Stomach smooth muscle (tissue), 2 donors: ENCODE data around the gene ZNF584.
"Not testable (repeated sequence)": the region's sequence is repeated elsewhere in the genome, so short reads cannot be mapped to it uniquely, and the experiment has no call there.

Source experiments
- H3K27ac ChIP-seq: one replicate; pipeline ENCODE4 v1.7.0; 2013; ENCODE audit warnings: mild to moderate bottlenecking, low read length, inconsistent platforms
- H3K27me3 ChIP-seq, 2 donors: one replicate each; pipeline ENCODE4 v1.7.0; 2013; ENCODE audit warnings: low read length in 2 of 2; ENCODE audit not compliant: insufficient read depth in 2 of 2, control insufficient read depth in 1 of 2
- H3K36me3 ChIP-seq, 2 donors: one replicate each; pipeline ENCODE4 v1.7.0; 2013; ENCODE audit warnings: low read length in 2 of 2; ENCODE audit not compliant: control insufficient read depth in 2 of 2, insufficient read depth in 2 of 2
- H3K4me1 ChIP-seq: one replicate; pipeline ENCODE4 v1.7.0; 2013; ENCODE audit warnings: low read length; ENCODE audit not compliant: control insufficient read depth, insufficient read depth
- H3K4me3 ChIP-seq, 2 donors: one replicate each; pipeline ENCODE4 v1.7.0; 2013; ENCODE audit warnings: low read length in 2 of 2
- H3K9ac ChIP-seq, 2 donors: one replicate each; pipeline ENCODE4 v1.7.0; 2013; ENCODE audit warnings: low read length in 2 of 2, mild to moderate bottlenecking in 1 of 2
- H3K9me3 ChIP-seq, 2 donors: one replicate each; pipeline ENCODE4 v1.7.0; 2013; ENCODE audit warnings: low read length in 2 of 2; ENCODE audit not compliant: control insufficient read depth in 2 of 2
- donor health status: healthy.
- donor health status: Pancreatic carcinoma.

The ZNF584 gene

GRCh38 chr19:58398087-58398486 lies 10.4 kb upstream of the ZNF584 start:
- Histone ChIP-seq H3K9ac (no peak overlapping the region), H3K36me3 (peaks cover 19 to 21% of the 10 kb centered on the region in 2 donors), H3K4me1 (peaks cover 20% of the 10 kb centered on the region), H3K27me3 (peaks cover 25% of the 10 kb centered on the region in 2 donors), H3K9me3 (no peaks in the 10 kb centered on the region), H3K27ac (no peak overlapping the region), H3K4me3 (no peak overlapping the region)

GRCh38 chr19:58398545-58398944 lies 9.9 kb upstream of the ZNF584 start:
- H3K9me3 ChIP-seq: no peaks in the 10 kb centered on the region
- H3K27me3 ChIP-seq: peaks cover 25% of the 10 kb centered on the region in 2 donors
- no peak overlapping the region for H3K4me3 ChIP-seq
- H3K4me1 ChIP-seq: peaks cover 20% of the 10 kb centered on the region
- H3K36me3 ChIP-seq: peaks cover 15 to 17% of the 10 kb centered on the region in 2 donors
- no peak overlapping the region for H3K9ac ChIP-seq
- H3K27ac ChIP-seq: no peak overlapping the region

- Histone ChIP-seq H3K4me3 (peak overlapping the region in 1 of 2 donors; percentile 87), H3K9ac (no peak overlapping the region), H3K9me3 (no peaks in the 10 kb centered on the region), H3K36me3 (peaks cover 2 to 3% of the 10 kb centered on the region in 2 donors), H3K27me3 (peaks cover 25% of the 10 kb centered on the region in 2 donors), H3K4me1 (peaks cover 20% of the 10 kb centered on the region), H3K27ac (no peak overlapping the region)
Observed at GRCh38 chr19:58399903-58400302, 8.5 kb upstream of the ZNF584 start.

- Histone ChIP-seq H3K9me3 (no peaks in the 10 kb centered on the region), H3K36me3 (no peaks in the 10 kb centered on the region), H3K4me1 (peaks cover 20% of the 10 kb centered on the region), H3K9ac (peak overlapping the region; percentile 66 to 79), H3K4me3 (peak overlapping the region; percentile 87 to 96), H3K27ac (no peak overlapping the region), H3K27me3 (peaks cover 22 to 23% of the 10 kb centered on the region in 2 donors)
Observed at GRCh38 chr19:58400316-58400915, 8.0 kb upstream of the ZNF584 start.

- Histone ChIP-seq H3K36me3 (no peaks in the 10 kb centered on the region), H3K9ac (peak overlapping the region; percentile 67 to 79), H3K4me3 (peak overlapping the region; percentile 87 to 96), H3K4me1 (peaks cover 17% of the 10 kb centered on the region), H3K27me3 (peaks cover 15 to 16% of the 10 kb centered on the region in 2 donors), H3K27ac (no peak overlapping the region), H3K9me3 (no peaks in the 10 kb centered on the region)
Observed at GRCh38 chr19:58400916-58401839, 7.3 kb upstream of the ZNF584 start.

- H3K36me3 ChIP-seq: no peaks in the 10 kb centered on the region
- peak overlapping the region; percentile 67 to 87 for H3K4me3 ChIP-seq
- peaks cover 19% of the 10 kb centered on the region for H3K4me1 ChIP-seq
- H3K27ac ChIP-seq: no peak overlapping the region
- no peaks in the 10 kb centered on the region for H3K9me3 ChIP-seq
- H3K27me3 ChIP-seq: peaks cover 10 to 14% of the 10 kb centered on the region in 2 donors
- H3K9ac ChIP-seq: peak overlapping the region in 1 of 2 donors; percentile 67
Observed at GRCh38 chr19:58401840-58402421, 6.5 kb upstream of the ZNF584 start.

- peaks cover 32% of the 10 kb centered on the region for H3K4me1 ChIP-seq
- not testable (repeated sequence) for H3K36me3 ChIP-seq, H3K9ac ChIP-seq, H3K27ac ChIP-seq, H3K27me3 ChIP-seq, H3K4me3 ChIP-seq, H3K9me3 ChIP-seq
Observed at GRCh38 chr19:58403920-58404478, 4.5 kb upstream of the ZNF584 start.

GRCh38 chr19:58406818-58407657 lies 1.4 kb upstream of the ZNF584 start:
- Histone ChIP-seq H3K4me1 (peaks cover 27% of the 10 kb centered on the region), H3K36me3 (no peaks in the 10 kb centered on the region), H3K9ac (peak overlapping the region in 1 of 2 donors; percentile 93), H3K4me3 (peak overlapping the region; percentile 92 to 93), H3K27me3 (no peaks in the 10 kb centered on the region), H3K9me3 (no peaks in the 10 kb centered on the region), H3K27ac (peak overlapping the region; percentile 80)

- Histone ChIP-seq H3K4me1 (peaks cover 26% of the 10 kb centered on the region), H3K27ac (peak overlapping the region; percentile 80), H3K9ac (peak overlapping the region; percentile 93 to 94), H3K27me3 (no peaks in the 10 kb centered on the region), H3K9me3 (no peaks in the 10 kb centered on the region), H3K36me3 (no peaks in the 10 kb centered on the region), H3K4me3 (peak overlapping the region; percentile 92 to 93)
Observed at GRCh38 chr19:58407658-58408151, 744 bp upstream of the ZNF584 start.
